Cardiac septum (tissue), 1 donor: ENCODE results near the gene KIF25. TPM values are rescaled to one million over a fixed set of nuclear protein-coding genes. Genes with fewer than 3 reads are reported as not detected.
"Not testable (repeated sequence)": the region's sequence is repeated elsewhere in the genome, so short reads cannot be mapped to it uniquely, and the experiment has no call there.

Source experiments
- DNase-seq: peaks from one replicate; pipeline ENCODE4 v3.0.0-alpha.2; 2020; ENCODE audit warnings: low spot score
- intact Hi-C: fragments of 100-400 bp; cut with DNase I; formaldehyde crosslinking; loops from one replicate; pipeline ENCODE4 v1.14.0; 2022
- total RNA-seq: library from RNA; stranded (reverse); fragmentation: NEBNext Ultra II Directional; extraction: Animal tissue kit (Norgen Biotek cat#: 25700); gene quantifications from one replicate; pipeline ENCODE4 v1.2.1, GENCODE V29; 2021
- donor health status: DM: no; HTN: no; CAD: no.

The KIF25 gene
- total RNA-seq, 1 donor from 2014 or later, result 0.24 TPM

GRCh38 chr6:168073937-168074730 lies 76.7 kb downstream of the KIF25 start:
- DNase-seq, result no peak
- intact Hi-C loops, result no loop called here

GRCh38 chr6:168075216-168075615 lies 77.7 kb downstream of the KIF25 start:
- intact Hi-C loops, result no loop called here
- no peak for DNase-seq

- DNase-seq, result no peak
- intact Hi-C loops, result no loop called here
These were observed 78.3 kb downstream of the KIF25 start for GRCh38 chr6:168075787-168076202.

GRCh38 chr6:168077401-168077800 lies 79.9 kb downstream of the KIF25 start:
- intact Hi-C loops, DNase-seq: not testable (repeated sequence)

- intact Hi-C loops, result no loop called here
- no peak for DNase-seq
These were observed 80.9 kb downstream of the KIF25 start for GRCh38 chr6:168078175-168078942.

- DNase-seq, result no peak
- intact Hi-C loops, result no loop called here
These were observed 81.5 kb downstream of the KIF25 start, which contains the start of gene FRMD1 for GRCh38 chr6:168078943-168079405. Gene FRMD1, minus strand, starts transcription at chr6:168079212. Its CDS starts 118 bp downstream, at chr6:168079094.

GRCh38 chr6:168080393-168081077 lies 83.1 kb downstream of the KIF25 start:
- intact Hi-C loops, result no loop called here
- no peak for DNase-seq

- no peak for DNase-seq
- intact Hi-C loops, result no loop called here
These were observed 84.5 kb downstream of the KIF25 start for GRCh38 chr6:168081858-168082546.

- intact Hi-C loops, result no loop called here
- no peak for DNase-seq
These were observed 85.5 kb downstream of the KIF25 start for GRCh38 chr6:168082860-168083513.

- no peak for DNase-seq
These were observed 86.0 kb downstream of the KIF25 start for GRCh38 chr6:168083514-168083885.

GRCh38 chr6:168084465-168085160 lies 87.1 kb downstream of the KIF25 start:
- intact Hi-C loops, result no loop called here
- no peak for DNase-seq

More at GRCh38 chr6:168083514-168083885, 86.0 kb downstream of the KIF25 start:
- intact Hi-C loops, result no loop called here

GRCh38 chr6:168086066-168086465 lies 88.6 kb downstream of the KIF25 start:
- no peak for DNase-seq
- intact Hi-C loops, result no loop called here

- intact Hi-C loops, result no loop called here
- DNase-seq, result no peak
These were observed 89.1 kb downstream of the KIF25 start for GRCh38 chr6:168086616-168087015.

GRCh38 chr6:168087436-168088160 lies 90.1 kb downstream of the KIF25 start:
- no peak for DNase-seq
- intact Hi-C loops, result no loop called here

- DNase-seq, result no peak
- intact Hi-C loops, result no loop called here
These were observed 90.9 kb downstream of the KIF25 start for GRCh38 chr6:168088161-168089053.

- intact Hi-C loops, result no loop called here
- no peak for DNase-seq
These were observed 92.0 kb downstream of the KIF25 start for GRCh38 chr6:168089186-168090063.
